ENCODE data around the gene TPST2. TPM values are rescaled to one million over a fixed set of nuclear protein-coding genes. Genes with fewer than 3 reads are reported as not detected.
A peak's percentile ranks its signal among the peaks of the same experiment; 100 is the strongest.

The TPST2 gene
- total RNA-seq, 1 donor from 2014 or later, result 28.5 TPM

DNA sequence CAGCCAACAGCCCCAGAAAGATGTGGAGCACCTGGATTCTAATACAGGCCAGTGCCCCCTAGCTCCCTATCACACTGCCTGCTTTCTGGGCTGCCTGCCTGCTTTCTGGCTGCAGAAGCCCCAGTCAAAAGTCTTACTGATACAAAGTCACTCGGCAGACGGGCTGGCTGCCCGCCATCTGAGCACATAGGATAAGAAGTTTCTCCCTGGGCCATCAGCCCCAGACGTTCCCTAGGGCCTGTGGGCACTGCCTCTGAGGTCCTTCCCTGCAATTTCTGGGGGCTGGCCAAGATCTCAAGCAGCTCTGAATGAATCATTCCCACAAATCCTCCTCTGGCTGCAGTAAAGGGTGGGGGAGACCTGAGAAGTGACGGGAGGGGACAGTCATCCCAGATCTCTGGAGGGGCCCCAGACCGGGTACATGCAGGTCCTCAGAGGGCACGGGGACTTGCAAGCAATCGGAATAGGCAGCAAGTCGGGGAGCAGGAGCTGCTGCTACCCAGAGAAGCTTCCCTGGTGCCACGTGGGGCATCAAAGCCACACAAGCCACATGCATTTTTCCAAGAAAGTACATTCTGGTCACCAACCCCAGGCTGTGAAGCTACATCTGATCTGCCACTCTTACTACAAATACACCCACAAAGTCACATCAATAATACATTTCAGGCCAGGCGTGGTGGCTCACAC is 4.7 kb downstream of the TPST2 start:
- peak overlapping the region; percentile 51 for H3K27ac ChIP-seq (replicated peaks)
- intact Hi-C loops (cut with micrococcal nuclease), result loop anchor here (10.0 kb wide), 1 partner anchor 80 kb away; no protein-coding TSS in a partner anchor

DNA sequence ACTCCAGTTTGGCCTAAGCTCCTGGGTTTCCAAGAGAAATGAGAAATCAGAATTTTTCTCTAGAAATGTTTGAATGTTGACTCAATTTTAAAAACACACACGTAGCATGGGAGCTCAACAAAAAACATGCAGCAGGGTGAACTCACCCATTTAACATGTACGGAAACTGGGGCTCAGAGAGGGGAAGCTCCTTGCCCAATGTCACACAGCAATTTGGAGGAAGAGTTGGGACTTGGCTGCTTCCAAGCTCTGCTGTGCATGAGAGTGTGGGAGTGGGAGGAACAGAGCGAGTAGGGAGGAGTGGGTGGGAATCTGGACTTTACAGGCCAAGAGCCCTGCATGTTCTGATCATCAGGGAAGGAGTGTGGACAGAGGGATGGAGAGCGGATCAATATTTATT is 5.9 kb downstream of the TPST2 start:
- H3K4me3 ChIP-seq, result no peak overlapping the region
- DNase-seq, result no peak
- peaks cover 63% of the 10 kb centered on the region for H3K4me1 ChIP-seq
- TF ChIP-seq, protein P1, sequence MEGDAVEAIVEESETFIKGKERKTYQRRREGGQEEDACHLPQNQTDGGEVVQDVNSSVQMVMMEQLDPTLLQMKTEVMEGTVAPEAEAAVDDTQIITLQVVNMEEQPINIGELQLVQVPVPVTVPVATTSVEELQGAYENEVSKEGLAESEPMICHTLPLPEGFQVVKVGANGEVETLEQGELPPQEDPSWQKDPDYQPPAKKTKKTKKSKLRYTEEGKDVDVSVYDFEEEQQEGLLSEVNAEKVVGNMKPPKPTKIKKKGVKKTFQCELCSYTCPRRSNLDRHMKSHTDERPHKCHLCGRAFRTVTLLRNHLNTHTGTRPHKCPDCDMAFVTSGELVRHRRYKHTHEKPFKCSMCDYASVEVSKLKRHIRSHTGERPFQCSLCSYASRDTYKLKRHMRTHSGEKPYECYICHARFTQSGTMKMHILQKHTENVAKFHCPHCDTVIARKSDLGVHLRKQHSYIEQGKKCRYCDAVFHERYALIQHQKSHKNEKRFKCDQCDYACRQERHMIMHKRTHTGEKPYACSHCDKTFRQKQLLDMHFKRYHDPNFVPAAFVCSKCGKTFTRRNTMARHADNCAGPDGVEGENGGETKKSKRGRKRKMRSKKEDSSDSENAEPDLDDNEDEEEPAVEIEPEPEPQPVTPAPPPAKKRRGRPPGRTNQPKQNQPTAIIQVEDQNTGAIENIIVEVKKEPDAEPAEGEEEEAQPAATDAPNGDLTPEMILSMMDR (IDR thresholded peaks at IDR 0.05; ENCODE audit: borderline replicate concordance), result no peak
- no peaks in the 10 kb centered on the region for H3K27me3 ChIP-seq (ENCODE audit: low read depth)
- H3K27ac ChIP-seq (replicated peaks), result no peak overlapping the region
- intact Hi-C loops (cut with micrococcal nuclease), result loop anchor here (10.0 kb wide), 1 partner anchor 79 kb away; no protein-coding TSS in a partner anchor
- H3K36me3 ChIP-seq, result peaks cover 9% of the 10 kb centered on the region
- peaks cover 7% of the 10 kb centered on the region for H3K9me3 ChIP-seq (replicated peaks)

More for the DNA sequence above, 4.7 kb downstream of the TPST2 start:
- Histone ChIP-seq H3K27me3 (ENCODE audit: low read depth) (no peaks in the 10 kb centered on the region), H3K4me3 (no peak overlapping the region), H3K36me3 (peaks cover 9% of the 10 kb centered on the region), H3K4me1 (peaks cover 61% of the 10 kb centered on the region), H3K9me3 (replicated peaks) (peaks cover 7% of the 10 kb centered on the region)
- TF ChIP-seq, protein P1 (IDR thresholded peaks at IDR 0.05; ENCODE audit: borderline replicate concordance), result peak; percentile 49
- peak; percentile 78 for DNase-seq

DNA sequence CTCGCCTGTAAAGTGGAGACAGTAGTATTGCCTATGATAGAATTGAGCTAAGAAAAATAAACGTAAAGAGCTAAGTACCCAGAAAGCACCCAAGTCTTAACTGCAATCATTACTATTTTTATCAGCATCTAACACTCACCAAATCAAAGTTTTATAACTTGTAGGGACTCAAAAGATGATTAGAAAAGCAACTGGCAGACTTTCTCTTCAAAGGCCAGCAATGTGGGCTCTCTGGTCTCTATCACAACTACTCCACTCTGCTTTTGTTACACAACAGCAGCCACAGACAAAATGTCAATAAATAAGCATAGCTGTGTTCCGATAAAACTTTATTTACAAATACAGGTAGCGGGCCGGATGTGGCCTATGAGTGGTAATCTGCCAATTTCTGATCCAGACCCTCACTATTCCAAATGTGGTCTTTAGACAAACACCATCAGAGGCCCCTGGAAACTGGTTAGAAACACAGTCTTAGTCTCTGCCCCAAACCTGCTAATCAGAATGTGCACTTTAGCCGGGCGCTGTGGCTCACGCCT is 8.2 kb downstream of the TPST2 start:
- intact Hi-C loops (cut with micrococcal nuclease), result loop anchor here (10.0 kb wide), 1 partner anchor 77 kb away; no protein-coding TSS in a partner anchor
- no peak overlapping the region for H3K4me3 ChIP-seq
- TF ChIP-seq, protein P1 (IDR thresholded peaks at IDR 0.05; ENCODE audit: borderline replicate concordance), result no peak
- H3K9me3 ChIP-seq (replicated peaks), result no peaks in the 10 kb centered on the region
- H3K27ac ChIP-seq (replicated peaks), result no peak overlapping the region
- H3K4me1 ChIP-seq, result peaks cover 48% of the 10 kb centered on the region
- DNase-seq, result no peak
- H3K27me3 ChIP-seq (ENCODE audit: low read depth), result no peaks in the 10 kb centered on the region
- H3K36me3 ChIP-seq, result peaks cover 9% of the 10 kb centered on the region

DNA sequence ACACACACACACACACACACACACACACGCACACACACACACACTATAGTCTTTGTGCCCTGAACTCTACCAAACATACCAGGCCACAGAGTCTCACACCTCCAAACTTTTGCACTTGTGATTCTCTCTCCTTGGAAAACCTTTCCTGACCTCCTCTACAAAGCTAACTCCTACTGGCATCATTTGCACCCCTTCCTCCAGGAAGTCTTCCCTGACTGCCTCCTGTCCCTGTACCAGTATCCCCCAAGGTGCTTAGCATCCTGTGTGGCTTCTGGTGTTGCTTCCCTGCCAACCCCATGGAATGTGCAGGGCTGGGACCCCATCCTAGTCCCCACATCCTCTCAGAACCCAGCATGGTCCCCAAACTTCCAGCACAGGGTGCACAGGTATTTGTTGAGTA is 8.9 kb downstream of the TPST2 start:
- Histone ChIP-seq H3K4me1 (peaks cover 47% of the 10 kb centered on the region), H3K36me3 (peaks cover 9% of the 10 kb centered on the region), H3K4me3 (no peak overlapping the region), H3K27ac (replicated peaks) (no peak overlapping the region), H3K27me3 (ENCODE audit: low read depth) (no peaks in the 10 kb centered on the region), H3K9me3 (replicated peaks) (no peaks in the 10 kb centered on the region)
- no peak for DNase-seq
- intact Hi-C loops (cut with micrococcal nuclease), result loop anchor here (10.0 kb wide), 1 partner anchor 76 kb away; no protein-coding TSS in a partner anchor
- TF ChIP-seq, protein P1 (IDR thresholded peaks at IDR 0.05; ENCODE audit: borderline replicate concordance), result no peak

DNA sequence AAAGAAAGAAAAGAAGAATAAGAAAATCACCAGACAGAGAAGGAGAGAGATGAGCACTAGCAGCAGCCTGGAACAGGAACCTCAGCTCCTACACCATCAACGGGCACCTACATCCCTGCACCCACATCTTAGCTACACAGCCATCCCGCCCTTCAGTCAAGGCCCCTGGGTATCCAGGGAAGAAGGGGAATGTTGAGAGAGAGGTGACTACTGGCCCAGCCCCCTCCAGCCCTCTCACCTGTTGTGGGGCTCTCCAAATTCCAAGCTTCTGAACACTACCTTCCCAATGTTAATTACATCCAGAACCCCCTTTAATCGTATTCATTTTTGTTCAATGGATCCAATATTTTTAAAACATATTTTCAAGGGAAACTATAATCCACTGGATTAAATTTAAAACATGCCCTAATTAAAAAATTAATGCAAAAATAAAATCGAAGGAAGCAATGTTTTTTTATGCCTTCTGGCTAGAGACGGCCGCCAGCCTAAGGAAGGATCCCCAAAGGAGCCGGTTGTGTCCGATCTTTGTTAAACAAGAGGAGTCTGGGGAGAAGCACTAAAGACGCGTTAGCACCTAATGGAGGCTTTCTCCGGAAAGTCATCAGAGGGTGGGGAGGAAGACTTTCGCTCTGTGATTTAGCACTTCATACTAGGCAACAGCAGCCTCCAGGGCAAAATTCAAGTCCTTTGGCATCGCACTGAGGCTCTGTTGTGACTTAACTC is 9.5 kb downstream of the TPST2 start:
- no peaks in the 10 kb centered on the region for H3K27me3 ChIP-seq (ENCODE audit: low read depth)
- TF ChIP-seq, protein P1 (IDR thresholded peaks at IDR 0.05; ENCODE audit: borderline replicate concordance), result no peak
- no peaks in the 10 kb centered on the region for H3K9me3 ChIP-seq (replicated peaks)
- H3K4me3 ChIP-seq, result no peak overlapping the region
- no peak overlapping the region for H3K27ac ChIP-seq (replicated peaks)
- DNase-seq, result no peak
- peaks cover 9% of the 10 kb centered on the region for H3K36me3 ChIP-seq
- peaks cover 45% of the 10 kb centered on the region for H3K4me1 ChIP-seq
- intact Hi-C loops (cut with micrococcal nuclease), result loop anchor here (10.0 kb wide), 1 partner anchor 76 kb away; no protein-coding TSS in a partner anchor

Measured in left ventricle myocardium inferior (tissue), 1 donor.